ENCODE results near the gene DSEL.

DNA sequence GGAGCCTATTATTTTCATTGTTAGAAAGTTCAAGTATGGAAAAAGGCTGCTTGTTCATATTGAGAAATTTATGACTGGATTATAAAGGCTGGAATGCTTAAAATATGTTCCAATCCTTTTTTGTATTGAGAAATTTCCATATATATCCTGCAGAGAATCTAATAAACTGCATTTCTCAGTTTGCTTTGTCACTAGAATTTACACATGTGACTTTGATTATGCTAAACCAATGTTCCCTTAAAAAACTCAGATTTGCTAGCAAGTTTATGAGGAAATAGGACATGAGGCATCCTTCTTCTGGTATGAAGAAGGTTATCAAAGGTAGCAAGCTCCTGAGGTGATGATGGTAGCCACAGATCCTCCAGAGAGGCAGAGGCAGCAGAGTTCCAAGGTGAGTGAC, 29.2 kb upstream of the DSEL start:
- TF ChIP-seq, protein P1, sequence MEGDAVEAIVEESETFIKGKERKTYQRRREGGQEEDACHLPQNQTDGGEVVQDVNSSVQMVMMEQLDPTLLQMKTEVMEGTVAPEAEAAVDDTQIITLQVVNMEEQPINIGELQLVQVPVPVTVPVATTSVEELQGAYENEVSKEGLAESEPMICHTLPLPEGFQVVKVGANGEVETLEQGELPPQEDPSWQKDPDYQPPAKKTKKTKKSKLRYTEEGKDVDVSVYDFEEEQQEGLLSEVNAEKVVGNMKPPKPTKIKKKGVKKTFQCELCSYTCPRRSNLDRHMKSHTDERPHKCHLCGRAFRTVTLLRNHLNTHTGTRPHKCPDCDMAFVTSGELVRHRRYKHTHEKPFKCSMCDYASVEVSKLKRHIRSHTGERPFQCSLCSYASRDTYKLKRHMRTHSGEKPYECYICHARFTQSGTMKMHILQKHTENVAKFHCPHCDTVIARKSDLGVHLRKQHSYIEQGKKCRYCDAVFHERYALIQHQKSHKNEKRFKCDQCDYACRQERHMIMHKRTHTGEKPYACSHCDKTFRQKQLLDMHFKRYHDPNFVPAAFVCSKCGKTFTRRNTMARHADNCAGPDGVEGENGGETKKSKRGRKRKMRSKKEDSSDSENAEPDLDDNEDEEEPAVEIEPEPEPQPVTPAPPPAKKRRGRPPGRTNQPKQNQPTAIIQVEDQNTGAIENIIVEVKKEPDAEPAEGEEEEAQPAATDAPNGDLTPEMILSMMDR (IDR thresholded peaks at IDR 0.05), result no peak
- TF ChIP-seq POLR2A (IDR thresholded peaks at IDR 0.05), result no peak
